Loucy (cell line): Measurements from ENCODE around the gene APEX2.

Source experiments
- EZH2phosphoT487 ChIP-seq: fragments of 200-600 bp; IDR thresholded peaks from 2 replicates; pipeline ENCODE4 v1.6.1; 2018; ENCODE audit warnings: antibody characterized with exemption, mild to moderate bottlenecking, moderate library complexity, borderline replicate concordance
- TF ChIP-seq, protein P1 (sequence below): fragments of 200-600 bp; sonication (generic); conservative IDR thresholded peaks from 2 replicates; pipeline ENCODE4 v1.5.1; 2014; ENCODE audit warnings: mild to moderate bottlenecking, antibody characterized with exemption, low read length

DNA sequence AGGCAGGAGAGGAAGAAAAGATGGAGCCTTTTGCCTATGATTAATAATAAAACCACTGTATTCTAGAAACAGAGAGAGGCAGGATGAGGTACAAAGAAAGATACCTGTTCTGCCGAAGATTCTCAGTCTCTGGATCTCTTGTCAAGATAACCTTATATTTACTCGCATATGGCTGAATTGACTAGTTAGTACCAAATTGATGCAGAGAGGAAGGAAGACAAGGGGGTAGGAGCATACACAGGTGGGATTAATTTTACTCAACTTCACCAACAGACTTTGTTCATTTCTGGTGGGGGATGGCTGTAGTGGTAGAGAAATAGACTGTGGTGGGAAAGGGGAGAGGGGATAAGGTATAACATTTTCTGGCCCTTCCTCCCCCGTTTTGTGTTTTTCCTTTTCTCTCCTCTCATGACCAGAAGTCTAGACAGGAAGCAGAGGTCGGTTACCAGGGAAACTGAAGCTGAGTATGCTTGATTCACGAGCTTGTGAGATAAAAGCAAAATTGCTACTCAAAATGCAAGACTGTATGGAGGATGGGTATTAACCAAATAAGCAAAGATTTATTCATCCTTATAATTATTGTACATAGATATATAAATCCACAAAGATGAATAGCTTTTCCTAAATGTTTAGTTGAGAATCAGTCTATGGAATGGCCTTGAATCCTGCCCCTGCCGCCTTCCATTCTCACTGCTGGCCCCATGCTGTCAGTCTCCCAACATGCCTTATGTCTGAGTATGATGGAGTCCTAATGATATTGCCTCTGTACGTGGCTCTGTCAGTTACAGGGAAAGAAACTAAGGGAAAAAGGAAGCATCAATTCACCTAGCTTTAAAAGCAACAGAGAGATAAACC is 56.9 kb downstream of the APEX2 start:
- TF ChIP-seq, protein P1, sequence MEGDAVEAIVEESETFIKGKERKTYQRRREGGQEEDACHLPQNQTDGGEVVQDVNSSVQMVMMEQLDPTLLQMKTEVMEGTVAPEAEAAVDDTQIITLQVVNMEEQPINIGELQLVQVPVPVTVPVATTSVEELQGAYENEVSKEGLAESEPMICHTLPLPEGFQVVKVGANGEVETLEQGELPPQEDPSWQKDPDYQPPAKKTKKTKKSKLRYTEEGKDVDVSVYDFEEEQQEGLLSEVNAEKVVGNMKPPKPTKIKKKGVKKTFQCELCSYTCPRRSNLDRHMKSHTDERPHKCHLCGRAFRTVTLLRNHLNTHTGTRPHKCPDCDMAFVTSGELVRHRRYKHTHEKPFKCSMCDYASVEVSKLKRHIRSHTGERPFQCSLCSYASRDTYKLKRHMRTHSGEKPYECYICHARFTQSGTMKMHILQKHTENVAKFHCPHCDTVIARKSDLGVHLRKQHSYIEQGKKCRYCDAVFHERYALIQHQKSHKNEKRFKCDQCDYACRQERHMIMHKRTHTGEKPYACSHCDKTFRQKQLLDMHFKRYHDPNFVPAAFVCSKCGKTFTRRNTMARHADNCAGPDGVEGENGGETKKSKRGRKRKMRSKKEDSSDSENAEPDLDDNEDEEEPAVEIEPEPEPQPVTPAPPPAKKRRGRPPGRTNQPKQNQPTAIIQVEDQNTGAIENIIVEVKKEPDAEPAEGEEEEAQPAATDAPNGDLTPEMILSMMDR, result no peak
- no peak for TF ChIP-seq EZH2phosphoT487
